22Rv1 (cell line): ENCODE measurements around the gene AGBL1.

Experiments
- ZFX ChIP-seq: fragments of 450-650 bp; IDR thresholded peaks from 2 replicates; pipeline ENCODE4 v1.6.1; 2017; ENCODE audit warnings: antibody characterized with exemption, borderline replicate concordance
- TF ChIP-seq, protein P1 (sequence below): fragments of 450-650 bp; IDR thresholded peaks from 2 replicates; pipeline ENCODE4 v1.5.1; 2017; ENCODE audit warnings: mild to moderate bottlenecking

DNA sequence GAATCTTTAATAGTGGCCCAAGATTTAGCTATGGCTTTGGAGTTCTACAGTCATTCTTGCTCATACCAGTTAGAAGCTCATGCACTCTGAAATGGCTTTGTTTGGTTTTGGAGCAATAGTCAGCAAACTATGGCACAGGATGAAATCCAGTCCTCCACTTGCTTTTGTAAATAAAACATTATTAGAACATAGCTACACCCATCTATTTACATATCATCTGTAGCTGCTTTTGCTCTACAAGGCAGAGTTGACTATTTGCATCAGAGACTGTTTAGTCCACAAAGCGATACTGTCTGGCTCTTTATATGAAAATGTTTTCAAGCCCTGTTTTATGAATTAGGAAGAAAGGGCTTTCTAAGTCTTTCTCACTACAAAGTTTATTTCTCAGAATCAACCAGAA is 716.9 kb downstream of the AGBL1 start:
- TF ChIP-seq, protein P1, sequence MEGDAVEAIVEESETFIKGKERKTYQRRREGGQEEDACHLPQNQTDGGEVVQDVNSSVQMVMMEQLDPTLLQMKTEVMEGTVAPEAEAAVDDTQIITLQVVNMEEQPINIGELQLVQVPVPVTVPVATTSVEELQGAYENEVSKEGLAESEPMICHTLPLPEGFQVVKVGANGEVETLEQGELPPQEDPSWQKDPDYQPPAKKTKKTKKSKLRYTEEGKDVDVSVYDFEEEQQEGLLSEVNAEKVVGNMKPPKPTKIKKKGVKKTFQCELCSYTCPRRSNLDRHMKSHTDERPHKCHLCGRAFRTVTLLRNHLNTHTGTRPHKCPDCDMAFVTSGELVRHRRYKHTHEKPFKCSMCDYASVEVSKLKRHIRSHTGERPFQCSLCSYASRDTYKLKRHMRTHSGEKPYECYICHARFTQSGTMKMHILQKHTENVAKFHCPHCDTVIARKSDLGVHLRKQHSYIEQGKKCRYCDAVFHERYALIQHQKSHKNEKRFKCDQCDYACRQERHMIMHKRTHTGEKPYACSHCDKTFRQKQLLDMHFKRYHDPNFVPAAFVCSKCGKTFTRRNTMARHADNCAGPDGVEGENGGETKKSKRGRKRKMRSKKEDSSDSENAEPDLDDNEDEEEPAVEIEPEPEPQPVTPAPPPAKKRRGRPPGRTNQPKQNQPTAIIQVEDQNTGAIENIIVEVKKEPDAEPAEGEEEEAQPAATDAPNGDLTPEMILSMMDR, result no peak
- TF ChIP-seq ZFX, result no peak
